Lower leg skin (tissue), 3 donors: ENCODE measurements around the gene LEMD1.

ENCODE experiments used
- CTCF ChIP-seq, 3 donors: fragments of 450-650 bp; IDR thresholded peaks; one replicate each; pipeline ENCODE4 v1.5.1; 2016; ENCODE audit warnings: antibody characterized with exemption in 3 of 3, mild to moderate bottlenecking in 3 of 3, moderate library complexity in 2 of 3
- POLR2A ChIP-seq, 2 donors: fragments of 450-650 bp; IDR thresholded peaks; one replicate each; pipeline ENCODE4 v1.6.1; 2016 to 2017; ENCODE audit warnings: antibody characterized with exemption in 2 of 2, mild to moderate bottlenecking in 1 of 2, moderate library complexity in 1 of 2

GRCh38 chr1:205379056-205379455 is 42.8 kb downstream of the LEMD1 start:
- TF ChIP-seq CTCF (IDR thresholded peaks at IDR 0.05) (no peak), POLR2A (IDR thresholded peaks at IDR 0.05) (no peak)
